Measurements from ENCODE around the gene RTTN. TPM values are rescaled to one million over a fixed set of nuclear protein-coding genes. Genes with fewer than 3 reads are reported as not detected.

Gene RTTN
- total and polyA plus RNA-seq, 2 experiments from 2014 or later: 7.2 to 31.0 TPM

- TF ChIP-seq ZNF331 (CRISPR knock-in tag; IDR thresholded peaks at IDR 0.05; ENCODE audit: low read depth): no peak
- no peak for TF ChIP-seq REST (IDR thresholded peaks at IDR 0.05; ENCODE audit: unreplicated experiment)
- no peak for TF ChIP-seq EZH2 (IDR thresholded peaks at IDR 0.05; ENCODE audit: low read depth, unreplicated experiment)
- no peak for TF ChIP-seq POLR2AphosphoS5 (IDR thresholded peaks at IDR 0.05; ENCODE audit: low read depth)
- no peak for TF ChIP-seq CREB1 (CRISPR knock-in tag; IDR thresholded peaks at IDR 0.05; ENCODE audit: low read depth)
- TF ChIP-seq JUNB (IDR thresholded peaks at IDR 0.05; ENCODE audit: unreplicated experiment): no peak
- no peak for TF ChIP-seq STAT1 (IDR thresholded peaks at IDR 0.05; ENCODE audit: unreplicated experiment)
- TF ChIP-seq EZH2phosphoT487 (IDR thresholded peaks at IDR 0.05; ENCODE audit: unreplicated experiment): no peak
- no peak for TF ChIP-seq NANOG (IDR thresholded peaks at IDR 0.05; ENCODE audit: borderline replicate concordance)
- TF ChIP-seq ZNF462 (CRISPR knock-in tag; IDR thresholded peaks at IDR 0.05): no peak
- TF ChIP-seq ZNF114 (CRISPR knock-in tag; IDR thresholded peaks at IDR 0.05): no peak
- TF ChIP-seq ETS1 (IDR thresholded peaks at IDR 0.05): no peak
- TF ChIP-seq CTCF (conservative IDR thresholded peaks at IDR 0.05; ENCODE audit: low read depth in 2 of 2): no peak
- no peaks in the 10 kb centered on the region for H3K9me2 ChIP-seq (ENCODE audit: insufficient read depth)
- H4K20me1 ChIP-seq (replicated peaks; ENCODE audit: insufficient read depth): 0 out of 2 replicates have a peak, but pooled peaks cover 4% of the 10 kb centered on the region
- H3K4me2 ChIP-seq: no peak overlapping the region
- H3K4me3 Mint-ChIP-seq: no peak overlapping the region
- H3K4me1 Mint-ChIP-seq: peaks cover 6% of the 10 kb centered on the region
- H3K27ac ChIP-seq (ENCODE audit: low read depth): no peak overlapping the region
- H3K36me3 Mint-ChIP-seq (ENCODE audit: low read depth): peaks cover 5% of the 10 kb centered on the region; the same call in 2 of the 3 replicates
- H3K4me3 ChIP-seq: no peak overlapping the region
- ATAC-seq: no peak
- H3F3A ChIP-seq (replicated peaks; ENCODE audit: low read depth): no peaks in the 10 kb centered on the region
- no peak overlapping the region for H2AFZ ChIP-seq
- H3K4me1 ChIP-seq (ENCODE audit: insufficient read depth): no peaks in the 10 kb centered on the region; the same call in 1 of the 2 replicates
- no peaks in the 10 kb centered on the region for H3K27me3 ChIP-seq (ENCODE audit: insufficient read depth)
- no peaks in the 10 kb centered on the region for H3K9me3 Mint-ChIP-seq
- no peak for DNase-seq (ENCODE audit: low spot score)
- H3K79me2 ChIP-seq (replicated peaks; ENCODE audit: insufficient read depth): no peaks in the 10 kb centered on the region
- no peaks in the 10 kb centered on the region for H3K27me3 Mint-ChIP-seq (ENCODE audit: insufficient read depth, low read depth, poor library complexity)
- no peaks in the 10 kb centered on the region for H3K36me3 ChIP-seq (ENCODE audit: insufficient read depth)
- no peak overlapping the region for H3K27ac Mint-ChIP-seq
These were observed 174.3 kb downstream of the RTTN start for GRCh38 chr18:70031221-70031620.

All from GM23338 (cell line).